HuH-7.5 (cell line): Measurements from ENCODE around the gene DCTN5.
"Not testable (repeated sequence)": the region's sequence is repeated elsewhere in the genome, so short reads cannot be mapped to it uniquely, and the experiment has no call there.

Experiments used
- DNase-seq: peaks from one replicate; pipeline ENCODE4 v3.0.0; 2011; ENCODE audit warnings: low spot score

DCTN5 gene

GRCh38 chr16:23694265-23694643 is 53.0 kb downstream of the DCTN5 start:
- DNase-seq, result no peak

GRCh38 chr16:23694644-23695373 is 53.5 kb downstream of the DCTN5 start:
- DNase-seq, result no peak

GRCh38 chr16:23695756-23696155 is 54.5 kb downstream of the DCTN5 start:
- DNase-seq, result no peak

DNA sequence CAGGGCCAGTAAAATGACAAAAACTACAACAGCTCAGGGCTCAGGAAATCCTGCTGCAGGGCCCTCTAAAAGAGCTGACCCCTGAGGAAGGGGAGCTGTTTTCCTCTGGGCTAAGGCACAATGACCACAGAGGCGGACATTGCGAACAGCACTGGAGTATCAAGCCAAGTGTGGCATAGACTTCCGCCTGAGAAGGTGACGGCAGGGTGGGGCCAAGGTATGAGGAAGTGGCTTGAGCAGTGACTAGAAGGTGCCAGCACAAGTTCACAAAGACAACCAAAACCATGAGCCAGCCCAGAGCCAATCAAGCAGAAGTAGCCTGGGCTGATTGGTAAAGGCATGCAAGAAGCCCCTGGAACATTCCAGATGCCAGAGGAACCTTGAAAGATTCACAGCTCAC is 57.8 kb downstream of the DCTN5 start:
- no peak for DNase-seq

DNA sequence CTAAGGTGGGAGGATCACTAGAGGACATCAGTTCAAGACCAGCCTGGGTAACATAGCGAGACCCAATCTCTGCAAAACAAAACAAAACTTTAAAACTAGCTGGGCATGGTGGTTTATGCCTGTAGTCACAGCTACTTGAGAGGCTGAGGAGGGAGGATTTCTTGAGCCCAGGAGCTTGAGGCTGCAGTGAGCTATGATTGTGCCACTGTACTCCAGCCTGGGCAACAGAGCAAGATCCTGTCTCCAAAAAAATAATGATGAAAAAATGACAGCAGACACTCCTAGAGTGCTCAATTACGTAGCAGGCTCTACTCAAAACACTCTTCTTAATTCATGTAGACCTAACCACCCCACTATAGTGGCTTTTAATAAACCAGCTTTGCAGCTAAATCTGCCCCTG is 58.8 kb downstream of the DCTN5 start:
- no peak for DNase-seq

DNA sequence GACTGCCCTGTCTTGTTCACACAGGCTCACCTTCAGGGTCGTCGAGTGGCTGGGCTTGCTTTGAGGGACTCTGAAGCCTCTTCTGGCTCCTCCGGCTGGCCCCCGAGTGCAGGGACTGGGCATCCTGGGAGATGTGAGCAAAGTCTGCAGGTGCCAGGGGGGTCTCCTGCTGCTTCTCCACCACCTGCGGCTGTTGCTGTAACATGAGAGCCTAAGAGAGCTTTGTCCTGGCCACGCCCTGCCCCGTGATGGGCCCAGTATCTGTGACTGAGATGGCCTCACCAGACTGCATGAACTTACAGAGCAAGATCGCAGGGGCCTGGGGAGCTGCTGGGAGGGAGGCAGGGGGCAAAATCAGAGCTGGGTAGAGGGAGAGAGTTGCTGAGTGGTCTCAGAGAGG is 59.2 kb downstream of the DCTN5 start:
- DNase-seq, result no peak

DNA sequence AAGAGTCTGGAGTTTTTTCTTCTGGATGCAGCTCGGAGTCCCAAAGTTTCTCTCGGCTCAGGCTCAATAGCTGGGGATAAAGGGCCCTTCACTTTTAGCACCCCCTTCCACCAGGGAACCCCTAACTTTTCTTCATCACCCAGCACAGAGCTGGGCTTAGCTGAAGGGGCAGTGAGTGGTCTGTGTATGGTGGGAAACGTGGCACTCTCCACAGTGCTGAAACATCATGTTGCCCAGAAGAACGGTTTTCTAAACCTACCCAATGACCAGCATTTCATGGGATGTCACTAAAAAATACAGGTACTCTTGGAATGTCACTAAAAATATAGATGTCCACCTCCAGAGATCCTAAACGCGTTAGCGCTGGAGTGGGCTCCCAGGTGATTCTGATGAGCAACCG is 59.8 kb downstream of the DCTN5 start:
- no peak for DNase-seq

- DNase-seq, result no peak
Observed at GRCh38 chr16:23702951-23703350, 61.7 kb downstream of the DCTN5 start.

GRCh38 chr16:23704772-23705516 is 63.7 kb downstream of the DCTN5 start:
- no peak for DNase-seq

DNA sequence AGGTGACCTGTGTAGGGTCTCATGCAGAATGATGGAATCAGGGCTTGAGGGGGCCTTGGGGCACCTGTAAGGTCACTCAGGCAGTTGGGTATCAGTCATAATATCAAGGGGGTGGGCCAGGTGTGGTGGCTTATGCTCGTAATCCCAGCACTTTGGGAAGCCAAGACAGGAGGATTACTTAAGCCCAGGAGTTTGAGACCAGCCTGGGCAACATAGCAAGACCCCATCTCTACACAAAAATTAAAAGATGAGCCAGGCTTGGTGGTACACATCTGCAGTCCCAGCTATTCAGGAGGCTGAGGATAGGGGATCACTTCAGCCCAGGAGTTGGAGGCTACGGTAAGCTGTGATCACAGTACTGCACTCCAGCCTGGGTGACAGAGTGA is 64.2 kb downstream of the DCTN5 start:
- DNase-seq, result no peak

- DNase-seq, result no peak
Observed at GRCh38 chr16:23706439-23706838, 65.2 kb downstream of the DCTN5 start.

DNA sequence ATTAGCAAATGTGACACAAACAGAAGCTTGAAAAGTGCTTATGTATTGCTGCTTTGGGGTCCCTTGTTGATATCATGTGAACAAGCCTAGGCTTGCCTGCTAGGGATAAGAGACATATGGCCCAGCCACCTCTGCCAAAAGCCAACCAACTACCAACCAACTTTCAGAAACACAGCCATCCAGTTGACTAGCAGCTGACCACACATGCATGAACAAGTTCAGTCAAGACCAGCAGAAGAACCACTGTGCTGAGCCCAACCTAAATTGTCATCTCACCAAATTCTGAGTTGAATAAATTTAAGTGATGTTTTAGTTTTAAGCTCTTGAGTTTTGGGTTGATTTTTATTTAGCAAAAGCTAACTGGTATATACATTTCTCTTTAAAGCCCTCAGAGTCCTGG is 68.3 kb downstream of the DCTN5 start:
- no peak for DNase-seq

DNA sequence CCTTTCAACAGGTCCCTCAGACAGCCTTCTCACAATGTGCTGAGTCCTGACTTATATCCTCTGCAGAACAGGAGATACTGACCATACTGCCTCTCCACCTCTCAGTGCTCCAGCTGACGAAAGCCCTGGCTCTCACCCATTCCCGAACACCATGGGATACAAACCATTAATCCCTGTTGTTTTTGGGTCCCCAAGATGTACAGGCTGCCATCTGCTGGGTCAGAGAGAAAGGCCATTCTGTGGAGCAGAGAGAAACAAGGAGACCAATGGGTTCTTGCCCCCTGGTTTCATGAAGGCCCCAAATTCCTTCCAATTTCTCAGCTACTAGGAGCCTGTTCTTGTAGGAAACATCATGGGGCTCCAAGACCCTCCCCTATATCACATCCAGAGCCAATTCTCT is 68.7 kb downstream of the DCTN5 start:
- no peak for DNase-seq

DNA sequence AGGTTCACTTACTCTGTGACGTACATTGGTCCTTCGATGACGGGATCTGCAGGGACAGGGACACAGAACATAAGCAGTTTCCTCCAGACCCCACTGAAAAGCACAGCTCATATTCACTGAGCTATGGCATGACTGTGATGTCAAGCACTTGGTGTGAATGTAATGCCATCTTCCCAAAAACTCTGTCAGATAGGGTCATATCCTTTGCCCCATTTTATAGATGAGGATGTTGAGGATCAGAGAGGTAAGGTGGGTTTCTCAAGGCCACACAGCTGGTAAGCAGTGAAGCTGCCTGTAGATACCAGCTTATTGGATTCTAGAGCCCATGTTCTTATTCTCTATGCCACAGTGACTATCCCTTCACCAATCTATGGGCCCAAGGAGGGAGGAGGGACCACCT is 69.2 kb downstream of the DCTN5 start:
- DNase-seq, result no peak

- DNase-seq, result no peak
Observed at GRCh38 chr16:23711785-23712184, 70.5 kb downstream of the DCTN5 start.

GRCh38 chr16:23712976-23713375 is 71.7 kb downstream of the DCTN5 start, which contains the start of gene ERN2:
ERN2 (minus strand) TSS chr16:23713222; CDS start chr16:23713187, 35 bp downstream.
- DNase-seq, result no peak

DNA sequence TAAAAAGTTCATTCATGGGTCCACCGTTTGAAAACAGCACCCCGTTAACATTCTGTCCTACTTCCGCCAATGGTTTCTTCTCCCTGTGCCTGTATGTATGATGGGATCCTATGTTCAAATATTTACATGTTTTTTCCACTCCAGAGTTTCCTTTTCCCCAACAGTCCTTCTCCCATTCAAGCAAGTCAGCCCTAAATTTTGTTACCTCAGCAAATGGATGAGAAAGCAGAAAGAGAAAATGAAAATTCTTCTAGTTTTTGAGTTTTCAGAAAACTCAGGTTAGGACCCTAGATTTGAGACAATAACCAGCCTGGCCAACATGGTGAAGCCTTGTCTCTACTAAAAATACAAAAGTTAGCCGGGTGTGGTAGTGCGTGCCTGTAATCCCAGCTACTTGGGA is 75.2 kb downstream of the DCTN5 start:
- no peak for DNase-seq

DNA sequence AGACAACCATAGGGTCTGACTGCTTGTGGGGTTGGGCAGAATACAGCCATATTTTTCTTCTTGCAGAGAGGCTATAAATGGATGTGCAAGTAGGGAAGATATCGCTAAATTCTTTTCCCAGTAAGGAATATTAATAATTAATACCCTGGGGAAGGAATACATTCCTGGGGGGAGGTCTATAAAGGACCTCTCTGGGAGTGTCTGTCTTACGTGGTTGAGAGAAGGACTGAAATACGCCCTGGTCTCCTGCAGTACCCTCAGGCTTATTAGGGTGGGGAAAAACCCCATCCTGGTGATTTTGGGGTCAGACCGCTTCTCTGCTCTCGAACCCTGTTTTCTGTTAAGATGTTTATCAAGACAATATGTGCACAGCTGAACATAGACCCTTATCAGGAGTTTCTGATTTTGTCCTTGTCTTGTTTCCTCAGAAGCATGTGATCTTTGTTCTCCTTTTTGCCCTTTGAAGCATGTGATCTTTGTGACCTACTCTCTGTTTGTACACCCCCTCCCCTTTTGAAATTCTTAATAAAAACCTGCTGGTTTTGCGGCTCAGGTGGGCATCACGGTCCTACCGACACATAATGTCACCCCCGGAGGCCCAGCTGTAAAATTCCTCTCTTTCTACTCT is 81.5 kb downstream of the DCTN5 start:
- DNase-seq, result not testable (repeated sequence)

GRCh38 chr16:23724096-23724784 is 83.0 kb downstream of the DCTN5 start:
- no peak for DNase-seq

- DNase-seq, result no peak
Observed at GRCh38 chr16:23724785-23725131, 83.5 kb downstream of the DCTN5 start.

DNA sequence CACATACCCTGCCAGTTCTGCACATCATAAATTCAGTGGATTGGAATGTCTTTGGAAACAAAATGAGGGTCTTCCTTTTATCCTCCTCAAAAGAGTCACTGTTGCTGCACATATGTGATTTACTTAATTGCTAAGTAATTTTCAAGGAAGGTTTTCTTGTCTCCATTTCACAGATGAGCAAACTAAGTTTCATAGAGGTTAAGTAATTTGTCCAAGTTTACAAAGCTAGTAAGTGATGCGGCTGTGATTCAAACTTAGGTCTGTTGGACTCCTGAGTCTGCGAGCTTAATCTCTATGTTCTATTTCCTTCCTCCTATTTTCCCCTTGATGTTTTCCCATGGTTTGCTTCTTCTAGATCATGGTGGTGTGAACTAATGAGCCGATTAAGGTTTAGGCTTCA is 85.4 kb downstream of the DCTN5 start:
- DNase-seq, result no peak
